ENCODE data around the gene GRIP1.

DNA sequence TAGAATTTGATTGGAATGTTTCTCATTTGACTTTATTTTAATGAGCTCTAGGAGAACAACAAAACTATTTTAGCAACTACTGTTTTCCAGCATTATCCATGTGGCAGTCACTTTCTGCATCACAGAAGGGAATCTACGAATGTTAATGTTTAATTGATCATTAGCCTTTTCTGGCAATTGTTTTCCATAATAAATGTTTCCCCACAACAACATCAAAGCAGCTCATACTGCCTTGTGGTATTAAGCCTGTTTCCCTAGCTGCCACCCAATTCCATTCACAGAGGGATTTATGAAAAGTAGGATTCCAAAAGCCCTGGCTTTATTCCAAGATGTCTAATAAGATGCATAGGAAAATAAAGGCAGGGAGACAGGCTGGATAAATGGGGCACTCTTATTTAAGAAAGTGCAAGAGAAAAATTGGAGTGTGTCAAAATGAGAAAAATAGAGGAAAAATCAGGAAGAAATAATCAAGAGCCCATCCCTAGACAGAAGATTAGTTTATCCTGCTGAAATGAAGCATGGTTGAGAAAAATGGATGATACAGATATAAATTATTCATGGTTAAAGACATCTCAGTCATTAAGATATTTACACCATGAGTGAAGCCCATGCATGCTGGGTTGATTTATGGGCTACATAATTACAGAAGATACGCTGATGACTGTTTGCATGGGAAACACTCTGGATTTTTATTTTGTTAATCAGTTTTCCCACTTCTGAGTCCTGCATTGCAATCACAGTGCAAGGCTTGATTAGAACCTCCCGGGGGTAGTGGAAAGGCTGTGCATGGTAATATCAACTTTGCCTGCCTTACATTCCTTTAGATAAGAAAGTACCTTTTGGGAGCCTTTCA is 196.3 kb downstream of the GRIP1 start:
- TF ChIP-seq POLR2A (IDR thresholded peaks at IDR 0.05; ENCODE audit: low read depth, low read length) (no peak), POLR2AphosphoS5 (IDR thresholded peaks at IDR 0.05; ENCODE audit: low read depth, low read length) (no peak)
